Neuronal stem cell (in vitro differentiated cells): ENCODE measurements around the gene RAPGEF2.

Source experiments
- DNase-seq: peaks from one replicate; pipeline ENCODE4 v3.0.0-alpha.2; 2013; ENCODE audit warnings: low spot score
- H2AFZ ChIP-seq: one replicate; pipeline ENCODE4 v1.6.1; 2013; ENCODE audit warnings: mild to moderate bottlenecking, low read length, inconsistent platforms
- H2AK5ac ChIP-seq: 2 replicates; pipeline ENCODE4 v1.6.1; 2013; ENCODE audit warnings: low read depth, mild to moderate bottlenecking, inconsistent platforms, low read length, moderate library complexity, mixed read lengths
- H2BK120ac ChIP-seq: 2 replicates; pipeline ENCODE4 v1.6.1; 2013; ENCODE audit warnings: low read depth, mild to moderate bottlenecking, inconsistent platforms, low read length, moderate library complexity, mixed read lengths
- H2BK12ac ChIP-seq: one replicate; pipeline ENCODE4 v1.6.1; 2013; ENCODE audit warnings: low read length, inconsistent platforms
- H2BK15ac ChIP-seq: 2 replicates; pipeline ENCODE4 v1.6.1; 2013; ENCODE audit warnings: mild to moderate bottlenecking, low read length, inconsistent platforms, mixed read lengths
- H2BK5ac ChIP-seq: one replicate; pipeline ENCODE4 v1.6.1; 2013; ENCODE audit warnings: inconsistent platforms, mild to moderate bottlenecking, low read length, moderate library complexity
- H3K14ac ChIP-seq: one replicate; pipeline ENCODE4 v1.6.1; 2013; ENCODE audit warnings: low read length, inconsistent platforms
- H3K18ac ChIP-seq: 2 replicates; pipeline ENCODE4 v1.6.1; 2013; ENCODE audit warnings: low read length, inconsistent platforms
- H3K23ac ChIP-seq: 2 replicates; pipeline ENCODE4 v1.6.1; 2013; ENCODE audit warnings: low read depth, mild to moderate bottlenecking, mixed read lengths, low read length, inconsistent platforms; ENCODE audit not compliant: poor library complexity
- H3K27ac ChIP-seq: replicated peaks from 3 replicates; pipeline ENCODE4 v1.5.1; 2013; ENCODE audit warnings: low read length, inconsistent platforms
- H3K27me3 ChIP-seq, 3 experiments: 2 replicates each; pipeline ENCODE4 v1.6.1; 2013; ENCODE audit warnings: low read length in 3 of 3, mild to moderate bottlenecking in 2 of 3, inconsistent platforms in 1 of 3, low read depth in 1 of 3, mixed read lengths in 1 of 3, moderate library complexity in 1 of 3; ENCODE audit not compliant: control insufficient read depth in 3 of 3, insufficient read depth in 3 of 3
- H3K36me3 ChIP-seq, 2 donors: replicated peaks in 1 of 2; 2 replicates each; pipeline ENCODE4 v1.6.1; 2013; ENCODE audit warnings: low read length in 2 of 2; ENCODE audit not compliant: control insufficient read depth in 2 of 2, insufficient read depth in 2 of 2
- H3K4ac ChIP-seq: 2 replicates; pipeline ENCODE4 v1.6.1; 2013; ENCODE audit warnings: inconsistent platforms, mild to moderate bottlenecking, low read length, moderate library complexity
- H3K4me1 ChIP-seq, 2 donors: 1 replicate in 1 of 2; 2 replicates in 1 of 2; pipeline ENCODE4 v1.6.1; 2013; ENCODE audit warnings: low read length in 2 of 2, low read depth in 1 of 2; ENCODE audit not compliant: control insufficient read depth in 2 of 2, insufficient read depth in 1 of 2
- H3K4me2 ChIP-seq: one replicate; pipeline ENCODE4 v1.6.1; 2013; ENCODE audit warnings: mild to moderate bottlenecking, low read length, inconsistent platforms; ENCODE audit not compliant: insufficient read depth, poor library complexity, severe bottlenecking
- H3K4me3 ChIP-seq, 2 donors: 2 replicates each; pipeline ENCODE4 v1.5.1; 2013; ENCODE audit warnings: low read length in 2 of 2, mild to moderate bottlenecking in 2 of 2, inconsistent platforms in 1 of 2, moderate library complexity in 1 of 2
- H3K79me1 ChIP-seq: one replicate; pipeline ENCODE4 v1.6.1; 2013; ENCODE audit warnings: low read depth, mild to moderate bottlenecking, inconsistent platforms, low read length, moderate library complexity
- H3K9ac ChIP-seq: one replicate; pipeline ENCODE4 v1.6.1; 2013; ENCODE audit warnings: mild to moderate bottlenecking, low read depth, low read length, inconsistent platforms; ENCODE audit not compliant: poor library complexity
- H3K9me3 ChIP-seq, 2 donors: replicated peaks in 1 of 2; 2 replicates each; pipeline versions ENCODE3 to v1.6.1; 2013; ENCODE audit warnings: low read length in 2 of 2, mild to moderate bottlenecking in 2 of 2, inconsistent platforms in 1 of 2, low read depth in 1 of 2, mixed read lengths in 1 of 2, moderate library complexity in 1 of 2; ENCODE audit not compliant: control insufficient read depth in 2 of 2, insufficient read depth in 1 of 2
- H4K8ac ChIP-seq: one replicate; pipeline ENCODE4 v1.6.1; 2013; ENCODE audit warnings: low read depth, mild to moderate bottlenecking, inconsistent platforms, low read length, moderate library complexity
- H4K91ac ChIP-seq: one replicate; pipeline ENCODE4 v1.6.1; 2013; ENCODE audit warnings: low read length, low read depth, mild to moderate bottlenecking, inconsistent platforms; ENCODE audit not compliant: poor library complexity
- WGBS, 2 donors: extraction: QIAGEN DNeasy Blood & Tissue Kit; methylation state at CpG; one replicate each; pipeline ENCODE4 v1.1.7; 2013; ENCODE audit warnings: missing lambda C conversion rate in 2 of 2, mixed read lengths in 1 of 2; ENCODE audit not compliant: insufficient read length in 2 of 2, insufficient replicate concordance in 1 of 2; ENCODE audit errors: extremely low coverage in 2 of 2; 5-methylcytosine and 5-hydroxymethylcytosine counted together

The RAPGEF2 gene

GRCh38 chr4:159346681-159347080, 243.8 kb downstream of the RAPGEF2 start:
- H2BK12ac ChIP-seq, result no peak overlapping the region
- H3K27ac ChIP-seq, result no peak overlapping the region
- H2BK120ac ChIP-seq, result no peak overlapping the region
- WGBS, 2 donors, result no CpG with 5 or more reads among the region's 5 CpGs
- H4K8ac ChIP-seq, result no peak overlapping the region
- no peak overlapping the region for H3K4ac ChIP-seq
- H3K27me3 ChIP-seq, result no peaks in the 10 kb centered on the region
- H3K23ac ChIP-seq, result no peak overlapping the region
- no peaks in the 10 kb centered on the region for H3K79me1 ChIP-seq
- no peak overlapping the region for H2AFZ ChIP-seq
- H2BK15ac ChIP-seq, result no peak overlapping the region
- no peak overlapping the region for H2BK5ac ChIP-seq
- H3K4me2 ChIP-seq, result no peak overlapping the region
- H3K18ac ChIP-seq, result no peak overlapping the region
- H3K9ac ChIP-seq, result no peak overlapping the region
- no peaks in the 10 kb centered on the region for H3K4me1 ChIP-seq
- DNase-seq, result no peak
- no peak overlapping the region for H4K91ac ChIP-seq
- no peak overlapping the region for H3K4me3 ChIP-seq
- H3K14ac ChIP-seq, result no peak overlapping the region
- H2AK5ac ChIP-seq, result no peak overlapping the region
- H3K36me3 ChIP-seq, result peaks cover 15 to 95% of the 10 kb centered on the region in 2 donors
- H3K9me3 ChIP-seq, result no peaks in the 10 kb centered on the region

GRCh38 chr4:159347813-159348212, 244.9 kb downstream of the RAPGEF2 start:
- Histone ChIP-seq H2BK12ac (no peak overlapping the region), H2AK5ac (no peak overlapping the region), H3K4me3 (no peak overlapping the region), H3K27ac (no peak overlapping the region), H3K23ac (no peak overlapping the region), H3K79me1 (no peaks in the 10 kb centered on the region), H4K8ac (no peak overlapping the region), H3K9me3 (no peaks in the 10 kb centered on the region), H3K4me1 (no peaks in the 10 kb centered on the region), H2BK120ac (no peak overlapping the region), H2BK15ac (no peak overlapping the region), H3K18ac (no peak overlapping the region), H3K36me3 (peaks cover 14 to 95% of the 10 kb centered on the region in 2 donors), H2AFZ (no peak overlapping the region), H4K91ac (no peak overlapping the region), H3K27me3 (no peaks in the 10 kb centered on the region), H3K14ac (no peak overlapping the region), H2BK5ac (no peak overlapping the region), H3K4me2 (no peak overlapping the region), H3K9ac (no peak overlapping the region), H3K4ac (no peak overlapping the region)
- WGBS, 2 donors, result no CpG with 5 or more reads among the region's 9 CpGs
- no peak for DNase-seq

- Histone ChIP-seq H3K4ac (no peak overlapping the region), H3K4me1 (no peaks in the 10 kb centered on the region), H3K4me3 (no peak overlapping the region), H3K9ac (no peak overlapping the region), H4K8ac (no peak overlapping the region), H4K91ac (no peak overlapping the region), H2AK5ac (no peak overlapping the region), H3K18ac (no peak overlapping the region), H3K4me2 (no peak overlapping the region), H3K9me3 (no peaks in the 10 kb centered on the region), H2BK5ac (no peak overlapping the region), H2AFZ (no peak overlapping the region), H3K23ac (no peak overlapping the region), H3K27ac (no peak overlapping the region), H3K36me3 (peaks cover 15 to 95% of the 10 kb centered on the region in 2 donors), H2BK120ac (no peak overlapping the region), H2BK12ac (no peak overlapping the region), H2BK15ac (no peak overlapping the region), H3K79me1 (no peaks in the 10 kb centered on the region), H3K14ac (no peak overlapping the region), H3K27me3 (no peaks in the 10 kb centered on the region)
- no CpG with 5 or more reads among the region's 3 CpGs for WGBS, 2 donors
- no peak for DNase-seq
Measured at GRCh38 chr4:159349332-159349731, 246.5 kb downstream of the RAPGEF2 start.

- no peak overlapping the region for H3K4me2 ChIP-seq
- no peak overlapping the region for H2AK5ac ChIP-seq
- peaks cover 17 to 98% of the 10 kb centered on the region in 2 donors for H3K36me3 ChIP-seq
- no peak overlapping the region for H4K91ac ChIP-seq
- H3K9me3 ChIP-seq, result no peaks in the 10 kb centered on the region
- H2BK120ac ChIP-seq, result no peak overlapping the region
- no peak overlapping the region for H3K14ac ChIP-seq
- H3K23ac ChIP-seq, result no peak overlapping the region
- no peak overlapping the region for H2BK5ac ChIP-seq
- H3K79me1 ChIP-seq, result no peaks in the 10 kb centered on the region
- no peak overlapping the region for H4K8ac ChIP-seq
- no peak overlapping the region for H2BK12ac ChIP-seq
- H3K9ac ChIP-seq, result no peak overlapping the region
- no peak for DNase-seq
- H3K27me3 ChIP-seq, result no peaks in the 10 kb centered on the region
- no peak overlapping the region for H3K4me3 ChIP-seq
- no peak overlapping the region for H3K27ac ChIP-seq
- no peak overlapping the region for H2AFZ ChIP-seq
- H3K4me1 ChIP-seq, result no peaks in the 10 kb centered on the region
- WGBS, 2 donors, result no CpG with 5 or more reads among the region's 7 CpGs
- no peak overlapping the region for H3K4ac ChIP-seq
- H2BK15ac ChIP-seq, result no peak overlapping the region
- H3K18ac ChIP-seq, result no peak overlapping the region
Measured at GRCh38 chr4:159352609-159353008, 249.7 kb downstream of the RAPGEF2 start.
